ENCODE data around the gene PLEKHA7.

PLEKHA7 gene

DNA sequence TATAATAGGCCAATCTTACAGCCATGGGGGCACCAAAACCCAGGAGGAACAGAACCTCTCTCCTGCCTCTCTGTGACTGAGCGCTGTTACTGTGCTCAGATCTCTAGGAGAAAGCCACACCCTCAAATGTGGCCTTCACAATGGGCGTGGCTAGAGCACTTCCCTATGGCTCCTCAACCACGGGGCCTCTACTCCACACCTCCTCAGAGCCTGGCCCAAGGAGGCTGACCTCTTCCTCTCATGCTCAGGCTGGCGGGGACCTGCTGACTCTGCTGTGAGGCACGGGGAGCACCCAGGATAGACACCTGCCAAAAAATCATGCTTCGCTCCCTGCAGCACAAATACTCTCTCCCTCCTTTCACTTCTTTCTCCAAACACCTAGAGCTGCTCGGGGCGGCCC lies 234.8 kb downstream of the PLEKHA7 start:
- Histone ChIP-seq H3K9me2 (replicated peaks; ENCODE audit: control insufficient read depth, low read length) (no peaks in the 10 kb centered on the region), H3K4me3 (ENCODE audit: low read length) (no peak overlapping the region), H3K9me3 (ENCODE audit: control insufficient read depth, insufficient read depth, low read length) (no peaks in the 10 kb centered on the region), H3K27me3 (ENCODE audit: control insufficient read depth, low read length) (no peaks in the 10 kb centered on the region), H3K4me1 (ENCODE audit: control insufficient read depth, low read length) (no peaks in the 10 kb centered on the region), H3K79me2 (ENCODE audit: control insufficient read depth, low read length) (no peaks in the 10 kb centered on the region), H4K20me1 (ENCODE audit: control insufficient read depth, insufficient read depth, low read depth, low read length) (no peaks in the 10 kb centered on the region), H3K36me3 (ENCODE audit: control insufficient read depth, low read length) (no peaks in the 10 kb centered on the region), H3K4me2 (ENCODE audit: low read length) (no peak overlapping the region), H3K27ac (ENCODE audit: low read depth, low read length) (no peak overlapping the region), H3F3A (ENCODE audit: control insufficient read depth, insufficient read depth) (no peaks in the 10 kb centered on the region)
- TF ChIP-seq EZH2phosphoT487 (IDR thresholded peaks at IDR 0.05; ENCODE audit: borderline replicate concordance, low read length) (no peak), CTCF (IDR thresholded peaks at IDR 0.05; ENCODE audit: low read depth, low read length, poor library complexity, severe bottlenecking) (no peak)

GRCh38 chr11:16778876-16779275 lies 235.3 kb downstream of the PLEKHA7 start:
- no peak overlapping the region for H3K4me2 ChIP-seq (ENCODE audit: low read length)
- no peaks in the 10 kb centered on the region for H3F3A ChIP-seq (ENCODE audit: control insufficient read depth, insufficient read depth)
- H3K4me3 ChIP-seq (ENCODE audit: low read length) = no peak overlapping the region

GRCh38 chr11:16778286-16778685 lies 235.9 kb downstream of the PLEKHA7 start:
- H3K36me3 ChIP-seq (ENCODE audit: control insufficient read depth, low read length) = no peaks in the 10 kb centered on the region
- no peaks in the 10 kb centered on the region for H3K79me2 ChIP-seq (ENCODE audit: control insufficient read depth, low read length)
- no peaks in the 10 kb centered on the region for H3K9me3 ChIP-seq (ENCODE audit: control insufficient read depth, insufficient read depth, low read length)
- peaks cover 3% of the 10 kb centered on the region; the same call in 1 of the 2 replicates for H3K27me3 ChIP-seq (ENCODE audit: control insufficient read depth, low read length)
- no peak overlapping the region for H3K4me2 ChIP-seq (ENCODE audit: low read length)
- H3K27ac ChIP-seq (ENCODE audit: low read depth, low read length) = no peak overlapping the region
- no peaks in the 10 kb centered on the region for H3K4me1 ChIP-seq (ENCODE audit: control insufficient read depth, low read length)
- no peaks in the 10 kb centered on the region for H3K9me2 ChIP-seq (replicated peaks; ENCODE audit: control insufficient read depth, low read length)
- H3F3A ChIP-seq (ENCODE audit: control insufficient read depth, insufficient read depth) = no peaks in the 10 kb centered on the region
- TF ChIP-seq EZH2phosphoT487 (IDR thresholded peaks at IDR 0.05; ENCODE audit: borderline replicate concordance, low read length) = no peak
- TF ChIP-seq CTCF (IDR thresholded peaks at IDR 0.05; ENCODE audit: low read depth, low read length, poor library complexity, severe bottlenecking) = no peak
- no peaks in the 10 kb centered on the region for H4K20me1 ChIP-seq (ENCODE audit: control insufficient read depth, insufficient read depth, low read depth, low read length)
- H3K4me3 ChIP-seq (ENCODE audit: low read length) = no peak overlapping the region

More at GRCh38 chr11:16778876-16779275, 235.3 kb downstream of the PLEKHA7 start:
- Histone ChIP-seq H3K79me2 (ENCODE audit: control insufficient read depth, low read length) (no peaks in the 10 kb centered on the region), H3K9me3 (ENCODE audit: control insufficient read depth, insufficient read depth, low read length) (no peaks in the 10 kb centered on the region), H4K20me1 (ENCODE audit: control insufficient read depth, insufficient read depth, low read depth, low read length) (no peaks in the 10 kb centered on the region), H3K4me1 (ENCODE audit: control insufficient read depth, low read length) (no peaks in the 10 kb centered on the region), H3K36me3 (ENCODE audit: control insufficient read depth, low read length) (no peaks in the 10 kb centered on the region), H3K27ac (ENCODE audit: low read depth, low read length) (no peak overlapping the region), H3K9me2 (replicated peaks; ENCODE audit: control insufficient read depth, low read length) (no peaks in the 10 kb centered on the region), H3K27me3 (ENCODE audit: control insufficient read depth, low read length) (peaks cover 3% of the 10 kb centered on the region; the same call in 1 of the 2 replicates)
- TF ChIP-seq EZH2phosphoT487 (IDR thresholded peaks at IDR 0.05; ENCODE audit: borderline replicate concordance, low read length) (no peak), CTCF (IDR thresholded peaks at IDR 0.05; ENCODE audit: low read depth, low read length, poor library complexity, severe bottlenecking) (no peak)

Measured in DOHH2 (cell line).